HL-60 (cell line): ENCODE data around the gene WDR7.

Experiments used
- GABPA ChIP-seq: IDR thresholded peaks from 2 replicates; pipeline ENCODE4 v1.6.1; 2012; ENCODE audit warnings: low read depth
- POLR2AphosphoS5 ChIP-seq: IDR thresholded peaks from 2 replicates; pipeline ENCODE4 v1.6.1; 2012; ENCODE audit warnings: low read depth
- TF ChIP-seq, protein P1 (sequence below): IDR thresholded peaks from one replicate; pipeline ENCODE4 v1.5.1; 2011; ENCODE audit warnings: low read length, control low read depth, inconsistent platforms; ENCODE audit not compliant: insufficient read depth
- TF ChIP-seq, protein P2 (sequence below): IDR thresholded peaks from 2 replicates; pipeline ENCODE4 v1.6.1; 2012; ENCODE audit warnings: low read depth; ENCODE audit not compliant: insufficient replicate concordance

DNA sequence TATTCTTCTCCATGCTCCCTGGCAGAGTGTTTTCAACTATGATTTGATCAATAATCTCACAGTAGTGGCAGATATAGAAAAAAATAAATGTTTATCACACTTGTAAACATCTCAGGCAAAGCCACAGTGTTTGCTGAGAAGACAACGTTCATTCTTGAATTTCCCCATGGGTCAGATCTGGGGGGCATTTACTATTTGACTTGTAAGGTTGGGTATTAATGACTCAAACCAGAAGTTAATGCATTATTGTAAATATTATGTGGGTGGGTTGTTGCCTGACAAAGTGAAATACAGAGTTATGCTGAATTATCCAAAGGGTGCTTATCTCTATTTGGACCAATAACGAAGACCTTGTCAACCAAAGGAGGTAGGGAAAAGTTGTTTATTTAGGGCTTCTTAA lies 346.0 kb downstream of the WDR7 start:
- TF ChIP-seq, protein P1, sequence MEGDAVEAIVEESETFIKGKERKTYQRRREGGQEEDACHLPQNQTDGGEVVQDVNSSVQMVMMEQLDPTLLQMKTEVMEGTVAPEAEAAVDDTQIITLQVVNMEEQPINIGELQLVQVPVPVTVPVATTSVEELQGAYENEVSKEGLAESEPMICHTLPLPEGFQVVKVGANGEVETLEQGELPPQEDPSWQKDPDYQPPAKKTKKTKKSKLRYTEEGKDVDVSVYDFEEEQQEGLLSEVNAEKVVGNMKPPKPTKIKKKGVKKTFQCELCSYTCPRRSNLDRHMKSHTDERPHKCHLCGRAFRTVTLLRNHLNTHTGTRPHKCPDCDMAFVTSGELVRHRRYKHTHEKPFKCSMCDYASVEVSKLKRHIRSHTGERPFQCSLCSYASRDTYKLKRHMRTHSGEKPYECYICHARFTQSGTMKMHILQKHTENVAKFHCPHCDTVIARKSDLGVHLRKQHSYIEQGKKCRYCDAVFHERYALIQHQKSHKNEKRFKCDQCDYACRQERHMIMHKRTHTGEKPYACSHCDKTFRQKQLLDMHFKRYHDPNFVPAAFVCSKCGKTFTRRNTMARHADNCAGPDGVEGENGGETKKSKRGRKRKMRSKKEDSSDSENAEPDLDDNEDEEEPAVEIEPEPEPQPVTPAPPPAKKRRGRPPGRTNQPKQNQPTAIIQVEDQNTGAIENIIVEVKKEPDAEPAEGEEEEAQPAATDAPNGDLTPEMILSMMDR = no peak
- TF ChIP-seq, protein P2, sequence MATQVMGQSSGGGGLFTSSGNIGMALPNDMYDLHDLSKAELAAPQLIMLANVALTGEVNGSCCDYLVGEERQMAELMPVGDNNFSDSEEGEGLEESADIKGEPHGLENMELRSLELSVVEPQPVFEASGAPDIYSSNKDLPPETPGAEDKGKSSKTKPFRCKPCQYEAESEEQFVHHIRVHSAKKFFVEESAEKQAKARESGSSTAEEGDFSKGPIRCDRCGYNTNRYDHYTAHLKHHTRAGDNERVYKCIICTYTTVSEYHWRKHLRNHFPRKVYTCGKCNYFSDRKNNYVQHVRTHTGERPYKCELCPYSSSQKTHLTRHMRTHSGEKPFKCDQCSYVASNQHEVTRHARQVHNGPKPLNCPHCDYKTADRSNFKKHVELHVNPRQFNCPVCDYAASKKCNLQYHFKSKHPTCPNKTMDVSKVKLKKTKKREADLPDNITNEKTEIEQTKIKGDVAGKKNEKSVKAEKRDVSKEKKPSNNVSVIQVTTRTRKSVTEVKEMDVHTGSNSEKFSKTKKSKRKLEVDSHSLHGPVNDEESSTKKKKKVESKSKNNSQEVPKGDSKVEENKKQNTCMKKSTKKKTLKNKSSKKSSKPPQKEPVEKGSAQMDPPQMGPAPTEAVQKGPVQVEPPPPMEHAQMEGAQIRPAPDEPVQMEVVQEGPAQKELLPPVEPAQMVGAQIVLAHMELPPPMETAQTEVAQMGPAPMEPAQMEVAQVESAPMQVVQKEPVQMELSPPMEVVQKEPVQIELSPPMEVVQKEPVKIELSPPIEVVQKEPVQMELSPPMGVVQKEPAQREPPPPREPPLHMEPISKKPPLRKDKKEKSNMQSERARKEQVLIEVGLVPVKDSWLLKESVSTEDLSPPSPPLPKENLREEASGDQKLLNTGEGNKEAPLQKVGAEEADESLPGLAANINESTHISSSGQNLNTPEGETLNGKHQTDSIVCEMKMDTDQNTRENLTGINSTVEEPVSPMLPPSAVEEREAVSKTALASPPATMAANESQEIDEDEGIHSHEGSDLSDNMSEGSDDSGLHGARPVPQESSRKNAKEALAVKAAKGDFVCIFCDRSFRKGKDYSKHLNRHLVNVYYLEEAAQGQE = no peak
- no peak for TF ChIP-seq POLR2AphosphoS5
- no peak for TF ChIP-seq GABPA
